HepG2 (cell line): Measurements from ENCODE around the gene HPCAL1. TPM values are rescaled to one million over a fixed set of nuclear protein-coding genes. Genes with fewer than 3 reads are reported as not detected.

Experiments
- ATF7-NPFF ChIP-seq: sonication (generic); formaldehyde crosslinking; IDR thresholded peaks from 2 replicates; pipeline ENCODE4 v1.8.1; 2023; ENCODE audit warnings: mild to moderate bottlenecking, low read depth, missing genetic modification reagents, moderate library complexity
- DMAP1 ChIP-seq: IDR thresholded peaks from 2 replicates; pipeline ENCODE4 v1.6.1; 2016
- ELF3 ChIP-seq: IDR thresholded peaks from 2 replicates; pipeline ENCODE4 v1.6.1; 2016; ENCODE audit warnings: missing genetic modification reagents, missing compliant biosample characterization
- FOXC1 ChIP-seq: sonication (generic); formaldehyde crosslinking; IDR thresholded peaks from 2 replicates; pipeline ENCODE4 v1.8.0; 2022; ENCODE audit warnings: mild to moderate bottlenecking, missing genetic modification reagents, borderline replicate concordance
- GABPB1 ChIP-seq: IDR thresholded peaks from 2 replicates; pipeline ENCODE4 v1.6.1; 2016; ENCODE audit warnings: mild to moderate bottlenecking, missing genetic modification reagents, moderate library complexity, missing compliant biosample characterization
- HDAC2 ChIP-seq: sonication (generic); formaldehyde crosslinking; IDR thresholded peaks from 2 replicates; pipeline ENCODE4 v1.4.0; 2020; ENCODE audit warnings: missing genetic modification reagents
- KLF9 ChIP-seq: IDR thresholded peaks from 2 replicates; pipeline ENCODE4 v1.6.1; 2016; ENCODE audit warnings: low read depth
- MNT ChIP-seq: fragments of 450-650 bp; IDR thresholded peaks from 2 replicates; pipeline ENCODE4 v1.6.1; 2016
- MTA3 ChIP-seq: sonication (generic); formaldehyde crosslinking; IDR thresholded peaks from 2 replicates; pipeline ENCODE4 v1.4.0; 2020; ENCODE audit warnings: missing genetic modification reagents
- NFYB ChIP-seq: sonication (generic); formaldehyde crosslinking; IDR thresholded peaks from 2 replicates; pipeline ENCODE4 v1.4.0; 2020; ENCODE audit warnings: missing genetic modification reagents
- NFYC ChIP-seq: IDR thresholded peaks from 2 replicates; pipeline ENCODE4 v1.6.1; 2016; ENCODE audit warnings: missing genetic modification reagents, missing compliant biosample characterization
- RXRB ChIP-seq: IDR thresholded peaks from 2 replicates; pipeline ENCODE4 v1.6.1; 2016; ENCODE audit warnings: borderline replicate concordance, missing genetic modification reagents, missing compliant biosample characterization
- SMAD9 ChIP-seq: sonication (generic); formaldehyde crosslinking; IDR thresholded peaks from 2 replicates; pipeline ENCODE4 v1.5.1; 2020; ENCODE audit warnings: mild to moderate bottlenecking, missing genetic modification reagents
- SPEN ChIP-seq: sonication (generic); formaldehyde crosslinking; IDR thresholded peaks from 2 replicates; pipeline ENCODE4 v1.5.1; 2020; ENCODE audit warnings: low read depth, mild to moderate bottlenecking, missing genetic modification reagents
- TBL1XR1 ChIP-seq: fragments of 150-350 bp; IDR thresholded peaks from 2 replicates; pipeline ENCODE4 v1.6.1; 2014; ENCODE audit warnings: borderline replicate concordance, low read length; ENCODE audit not compliant: partially characterized antibody
- TBP ChIP-seq: sonication (generic); formaldehyde crosslinking; IDR thresholded peaks from 2 replicates; pipeline ENCODE4 v1.5.0; 2020; ENCODE audit warnings: missing genetic modification reagents
- TCF7 ChIP-seq: sonication (generic); IDR thresholded peaks from 2 replicates; pipeline ENCODE4 v1.6.1; 2016; ENCODE audit warnings: antibody characterized with exemption, low read depth
- TERF1 ChIP-seq: sonication (generic); formaldehyde crosslinking; IDR thresholded peaks from 2 replicates; pipeline ENCODE4 v1.8.0; 2022; ENCODE audit warnings: mild to moderate bottlenecking, missing genetic modification reagents, moderate library complexity
- TOE1 ChIP-seq: sonication (generic); formaldehyde crosslinking; IDR thresholded peaks from 2 replicates; pipeline ENCODE4 v1.4.0; 2020; ENCODE audit warnings: mild to moderate bottlenecking, missing genetic modification reagents
- ZFP36L2 ChIP-seq: sonication (generic); formaldehyde crosslinking; IDR thresholded peaks from 2 replicates; pipeline ENCODE4 v1.4.0; 2020; ENCODE audit warnings: missing genetic modification reagents
- ZFP91 ChIP-seq: sonication (generic); formaldehyde crosslinking; IDR thresholded peaks from 2 replicates; pipeline ENCODE4 v1.9.0; 2022; ENCODE audit warnings: missing genetic modification reagents, mild to moderate bottlenecking, borderline replicate concordance
- ZKSCAN5 ChIP-seq: sonication (generic); formaldehyde crosslinking; IDR thresholded peaks from 2 replicates; pipeline ENCODE4 v1.5.1; 2020; ENCODE audit warnings: mild to moderate bottlenecking, missing genetic modification reagents
- ZNF263 ChIP-seq: sonication (generic); formaldehyde crosslinking; IDR thresholded peaks from 2 replicates; pipeline ENCODE4 v1.4.0; 2020; ENCODE audit warnings: missing genetic modification reagents
- ZNF317 ChIP-seq: sonication (generic); formaldehyde crosslinking; IDR thresholded peaks from 2 replicates; pipeline ENCODE4 v1.5.0; 2020; ENCODE audit warnings: mild to moderate bottlenecking, missing genetic modification reagents
- ZNF382 ChIP-seq: sonication (generic); formaldehyde crosslinking; IDR thresholded peaks from 2 replicates; pipeline ENCODE4 v1.5.0; 2020; ENCODE audit warnings: missing genetic modification reagents, mild to moderate bottlenecking, borderline replicate concordance
- ZNF383 ChIP-seq: sonication (generic); formaldehyde crosslinking; IDR thresholded peaks from 2 replicates; pipeline ENCODE4 v1.4.0; 2020; ENCODE audit warnings: missing genetic modification reagents, mild to moderate bottlenecking, borderline replicate concordance
- ZNF549 ChIP-seq: sonication (generic); formaldehyde crosslinking; IDR thresholded peaks from 2 replicates; pipeline ENCODE4 v1.5.0; 2020; ENCODE audit warnings: missing genetic modification reagents
- ZNF598 ChIP-seq: sonication (generic); formaldehyde crosslinking; IDR thresholded peaks from 2 replicates; pipeline ENCODE4 v1.5.1; 2020; ENCODE audit warnings: mild to moderate bottlenecking, missing genetic modification reagents, borderline replicate concordance
- ZNF615 ChIP-seq: sonication (generic); formaldehyde crosslinking; IDR thresholded peaks from 2 replicates; pipeline ENCODE4 v1.5.0; 2020; ENCODE audit warnings: mild to moderate bottlenecking, missing genetic modification reagents, borderline replicate concordance
- ZNF724P ChIP-seq: sonication (generic); formaldehyde crosslinking; IDR thresholded peaks from 2 replicates; pipeline ENCODE4 v1.8.0; 2022; ENCODE audit warnings: missing genetic modification reagents, borderline replicate concordance
- ZNF879 ChIP-seq: sonication (generic); formaldehyde crosslinking; IDR thresholded peaks from 2 replicates; pipeline ENCODE4 v1.8.1; 2023; ENCODE audit warnings: missing genetic modification reagents
- polyA plus RNA-seq, 8 experiments: library from polyadenylated mRNA; depleted of rRNA in 3 of 8; stranded (reverse) in 7 of 8; unstranded in 1 of 8; fragments of >200 nt; fragmentation: Illumina TruSeq in 4 of 8; extraction: Trizol in 4 of 8; gene quantifications; 2 replicates each; pipeline versions ENCODE4 v1.2.1 to v1.2.3, GENCODE V29; 2011 to 2016; ENCODE audit warnings: low read depth in 4 of 8, missing spikeins in 1 of 8, mixed read lengths in 1 of 8; ENCODE audit not compliant: insufficient read depth in 1 of 8
- total RNA-seq, 5 experiments: library from RNA; depleted of rRNA; stranded (reverse); fragments of >200 nt; fragmentation: Illumina TruSeq; extraction: Trizol; gene quantifications; 2 replicates each; pipeline ENCODE4 v1.2.3, GENCODE V29; 2016; ENCODE audit warnings: low read depth in 1 of 5

Gene HPCAL1
- total and polyA plus RNA-seq, 2 of the 13 experiments (the other 11 are each of a cell fraction or from before 2014, with no cell fraction given): 29.5 to 29.9 TPM

- no peak for TF ChIP-seq KLF9 (CRISPR knock-in tag)
- TF ChIP-seq ZKSCAN5 (CRISPR knock-in tag): no peak
- no peak for TF ChIP-seq TERF1 (CRISPR knock-in tag)
- no peak for TF ChIP-seq NFYC (CRISPR knock-in tag)
- TF ChIP-seq GABPB1 (CRISPR knock-in tag): no peak
- TF ChIP-seq RXRB (CRISPR knock-in tag): no peak
- TF ChIP-seq ZNF549: no peak
- no peak for TF ChIP-seq TCF7
- TF ChIP-seq ZNF598: peak; percentile 64; the same call in 1 of the 2 replicates
- TF ChIP-seq MTA3 (CRISPR knock-in tag): no peak
- TF ChIP-seq NFYB (CRISPR knock-in tag): no peak
- no peak for TF ChIP-seq HDAC2 (CRISPR knock-in tag)
- no peak for TF ChIP-seq ZFP36L2 (CRISPR knock-in tag)
- no peak for TF ChIP-seq ZNF879 (CRISPR knock-in tag)
- no peak for TF ChIP-seq ZNF615 (CRISPR knock-in tag)
- no peak for TF ChIP-seq ZNF383 (CRISPR knock-in tag)
- no peak for TF ChIP-seq ZNF263 (CRISPR knock-in tag)
- no peak for TF ChIP-seq ZNF382
- TF ChIP-seq DMAP1 (CRISPR knock-in tag): no peak
- TF ChIP-seq ZNF724P (CRISPR knock-in tag): no peak; the same call in 1 of the 2 replicates
- TF ChIP-seq TBL1XR1: no peak
- no peak for TF ChIP-seq ZNF317 (CRISPR knock-in tag)
- TF ChIP-seq MNT: no peak
- TF ChIP-seq SPEN: no peak
- no peak for TF ChIP-seq SMAD9 (CRISPR knock-in tag)
- TF ChIP-seq ATF7-NPFF (CRISPR knock-in tag): no peak
- TF ChIP-seq TBP: no peak
- TF ChIP-seq FOXC1 (CRISPR knock-in tag): peak; percentile 72; the same call in 1 of the 2 replicates
- no peak for TF ChIP-seq ELF3
- no peak for TF ChIP-seq TOE1 (CRISPR knock-in tag)
- peak; percentile 18; the same call in 1 of the 2 replicates for TF ChIP-seq ZFP91
These were observed 533 bp downstream of the HPCAL1 start (continued) for GRCh38 chr2:10303181-10303693.
